Measurements from ENCODE around the gene WNT3.
A peak's percentile ranks its signal among the peaks of the same experiment; 100 is the strongest.
"Not testable (repeated sequence)": the region's sequence is repeated elsewhere in the genome, so short reads cannot be mapped to it uniquely, and the experiment has no call there.

The WNT3 gene, protein sequence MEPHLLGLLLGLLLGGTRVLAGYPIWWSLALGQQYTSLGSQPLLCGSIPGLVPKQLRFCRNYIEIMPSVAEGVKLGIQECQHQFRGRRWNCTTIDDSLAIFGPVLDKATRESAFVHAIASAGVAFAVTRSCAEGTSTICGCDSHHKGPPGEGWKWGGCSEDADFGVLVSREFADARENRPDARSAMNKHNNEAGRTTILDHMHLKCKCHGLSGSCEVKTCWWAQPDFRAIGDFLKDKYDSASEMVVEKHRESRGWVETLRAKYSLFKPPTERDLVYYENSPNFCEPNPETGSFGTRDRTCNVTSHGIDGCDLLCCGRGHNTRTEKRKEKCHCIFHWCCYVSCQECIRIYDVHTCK

DNA sequence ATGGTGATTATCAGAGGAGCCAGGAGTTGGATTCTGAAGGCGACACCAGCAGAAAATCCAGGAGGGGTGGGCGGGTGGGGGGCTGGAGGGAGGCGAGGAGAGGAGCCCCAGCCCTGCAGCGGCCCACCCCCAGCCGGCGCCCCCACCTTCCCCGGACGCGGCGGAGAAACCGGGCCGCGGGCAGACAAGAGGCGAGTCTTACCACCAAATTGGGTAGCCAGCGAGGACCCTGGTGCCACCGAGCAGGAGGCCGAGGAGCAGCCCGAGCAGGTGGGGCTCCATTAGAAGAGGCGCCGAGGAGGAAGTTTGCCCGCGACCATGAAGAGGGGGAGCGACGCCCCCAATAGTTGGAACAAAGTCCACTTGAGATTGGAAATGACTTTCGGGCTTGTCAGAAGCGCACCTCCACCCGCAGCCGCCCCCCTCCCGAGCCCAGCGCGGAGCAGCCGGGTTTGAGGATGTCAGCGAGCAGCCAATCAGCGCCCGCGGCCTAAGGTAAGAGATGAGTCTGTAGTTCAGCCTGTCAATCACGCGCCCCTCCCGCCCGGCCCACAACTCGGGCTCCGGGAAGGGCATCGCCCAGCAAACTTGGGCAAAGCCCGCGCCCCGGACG is at the start of gene WNT3:
Gene WNT3 (minus strand): TSS at position 377 of the 613 bp plus-strand sequence. CDS start 95 bp downstream, at position 282.
- intact Hi-C loops (cut with DNase I) = no loop called here
- peak in 9 of 10 donors; percentile 19 to 94 (median 58) for DNase-seq

- intact Hi-C loops (cut with DNase I) = no loop called here
Measured at GRCh38 chr17:46866747-46867146, 48.3 kb upstream of the WNT3 start.

DNA sequence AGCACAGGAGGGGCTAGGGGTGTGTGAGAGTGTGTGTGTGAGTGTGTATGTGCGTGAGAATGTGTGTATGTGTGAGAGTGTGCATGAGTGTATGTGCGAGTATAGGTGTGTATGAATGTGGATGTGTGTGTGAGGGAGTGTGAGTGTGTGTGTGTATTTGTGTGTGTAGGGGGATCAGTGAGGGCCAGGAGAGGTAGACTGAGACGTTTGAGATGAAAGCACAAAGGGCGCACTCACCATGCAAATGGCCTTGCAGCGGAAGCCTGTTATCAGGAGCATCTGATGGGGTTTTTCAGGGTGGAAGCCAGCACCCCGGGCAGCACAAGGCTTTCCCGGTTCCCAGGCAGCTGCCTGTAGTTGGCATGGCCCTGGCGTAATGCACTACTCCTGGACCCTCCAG is 47.8 kb upstream of the WNT3 start:
- intact Hi-C loops (cut with DNase I) = no loop called here
- DNase-seq = peak in 2 of 10 donors; percentile 36 to 41

More at GRCh38 chr17:46866747-46867146, 48.3 kb upstream of the WNT3 start:
- DNase-seq = peak in 3 of 10 donors; percentile 2 to 20 (median 10)

GRCh38 chr17:46865100-46865499 is 46.6 kb upstream of the WNT3 start:
- peak in 2 of 10 donors; percentile 57 to 75 for DNase-seq
- intact Hi-C loops (cut with DNase I) = no loop called here

GRCh38 chr17:46863383-46864121 is 45.1 kb upstream of the WNT3 start:
- peak in 3 of 10 donors; percentile 19 to 74 (median 37) for DNase-seq
- intact Hi-C loops (cut with DNase I) = no loop called here

GRCh38 chr17:46862949-46863348 is 44.5 kb upstream of the WNT3 start:
- peak in 3 of 10 donors; percentile 53 to 58 (median 57) for DNase-seq
- intact Hi-C loops (cut with DNase I) = no loop called here

DNA sequence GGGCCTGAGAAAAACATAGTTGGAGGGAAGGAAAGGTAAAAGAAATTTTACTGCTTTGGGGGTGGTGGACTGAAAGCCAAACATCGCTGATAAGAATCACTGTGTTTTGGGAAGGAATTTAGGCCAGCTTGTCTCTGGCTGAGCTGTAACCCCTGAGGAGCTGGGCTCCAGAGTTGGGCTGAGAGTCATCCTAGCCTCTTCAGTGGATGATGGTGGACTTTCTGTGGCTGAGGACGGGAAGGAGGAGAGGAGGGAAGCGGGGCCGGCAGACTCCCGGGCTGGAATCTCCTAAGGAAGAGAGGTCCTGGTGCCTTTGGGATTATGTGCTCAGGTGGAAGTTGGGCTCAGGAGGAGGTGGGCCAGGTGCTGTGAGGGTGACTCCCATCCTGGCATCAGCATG is 41.5 kb upstream of the WNT3 start:
- intact Hi-C loops (cut with DNase I) = no loop called here
- DNase-seq = peak in 3 of 10 donors; percentile 15 to 65 (median 30)

DNA sequence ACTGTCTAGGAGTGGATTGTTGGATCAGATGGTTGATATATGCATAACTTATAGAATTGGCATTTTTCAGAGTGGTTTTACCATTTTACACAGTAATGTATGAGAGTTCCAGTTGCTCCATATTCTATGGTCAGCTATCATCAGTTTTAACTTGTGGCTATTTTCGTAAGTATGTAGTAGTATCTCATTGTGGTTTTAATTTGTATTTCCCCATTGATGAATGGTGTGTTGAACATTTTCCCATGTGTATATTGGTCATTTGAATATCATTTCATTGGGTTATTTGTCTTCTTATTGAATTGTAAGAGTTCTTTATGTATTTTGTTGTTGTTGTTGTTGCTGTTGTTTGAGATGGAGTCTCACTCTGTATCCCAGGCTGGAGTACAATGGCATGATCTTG is 39.1 kb upstream of the WNT3 start:
- DNase-seq = no peak
- intact Hi-C loops (cut with DNase I) = no loop called here

GRCh38 chr17:46854948-46855347 is 36.5 kb upstream of the WNT3 start:
- DNase-seq = no peak
- intact Hi-C loops (cut with DNase I) = no loop called here

- intact Hi-C loops (cut with DNase I) = no loop called here
- DNase-seq = peak in 1 of 10 donors; percentile 11
Measured at GRCh38 chr17:46854515-46854914, 36.0 kb upstream of the WNT3 start.

DNA sequence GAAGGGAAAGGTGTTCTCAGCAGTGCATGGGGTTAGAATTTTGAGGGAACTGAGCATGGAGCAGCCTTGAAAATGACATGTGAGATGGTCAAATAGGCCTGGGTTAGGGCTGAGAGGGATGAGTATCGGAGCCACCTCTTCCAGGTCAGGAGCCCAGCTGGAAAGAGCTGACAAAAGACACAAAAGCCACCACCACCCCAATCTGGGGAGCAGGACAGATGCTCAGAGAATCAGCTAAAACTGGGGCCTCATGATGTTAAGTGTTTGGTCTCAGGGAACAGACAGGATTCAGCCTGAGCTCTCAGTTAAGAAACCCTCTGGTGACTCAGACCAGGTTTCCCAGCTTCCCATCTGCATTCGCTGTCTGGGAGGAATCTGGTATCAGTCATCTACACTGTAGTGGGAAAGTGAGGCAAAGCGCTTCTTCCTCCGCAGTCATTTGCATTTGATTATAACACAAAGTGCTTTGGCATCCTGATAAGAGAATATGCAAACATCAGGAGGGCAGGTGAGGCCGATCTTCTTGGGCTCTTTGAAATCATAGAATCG is 35.5 kb upstream of the WNT3 start:
- intact Hi-C loops (cut with DNase I) = no loop called here
- peak in 2 of 10 donors; percentile 27 to 34 for DNase-seq

DNA sequence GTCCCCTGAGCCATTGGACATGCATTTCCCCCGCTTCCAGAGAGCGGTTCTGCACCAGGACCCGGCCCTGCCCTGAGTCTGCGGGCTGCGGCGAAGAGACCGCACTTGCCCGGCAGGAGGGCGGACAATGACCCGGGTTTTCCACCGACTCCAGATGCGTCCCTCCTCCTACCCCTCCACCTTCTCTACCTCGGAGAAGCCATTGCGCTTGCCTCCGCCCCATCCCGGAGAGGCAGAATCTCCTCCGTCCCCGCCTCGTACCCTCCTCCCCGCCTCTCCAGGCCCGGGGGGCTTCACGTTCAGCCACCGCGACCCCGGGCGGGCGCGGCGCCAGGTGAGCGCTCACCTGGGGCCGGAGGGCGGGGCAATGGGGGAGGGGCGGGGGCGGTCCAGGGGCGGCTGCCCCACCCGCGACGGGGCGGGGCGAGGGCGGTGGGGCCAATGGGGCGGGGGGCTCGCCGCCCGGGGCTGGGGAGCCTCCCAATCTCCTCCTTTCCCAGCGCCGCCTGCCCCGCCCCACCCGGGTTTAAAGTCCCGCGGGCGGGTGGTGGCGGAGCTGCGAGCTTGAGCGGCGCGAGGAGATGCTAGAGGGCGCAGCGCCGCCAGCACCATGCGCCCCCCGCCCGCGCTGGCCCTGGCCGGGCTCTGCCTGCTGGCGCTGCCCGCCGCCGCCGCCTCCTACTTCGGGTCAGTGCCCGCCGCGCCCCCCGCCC is 32.7 kb upstream of the WNT3 start, which contains the start of gene WNT9B:
Gene WNT9B (plus strand): TSS at position 555 of the 713 bp plus-strand sequence. CDS start 56 bp downstream, at position 611.
- DNase-seq = peak in 2 of 10 donors; percentile 18 to 22
- intact Hi-C loops (cut with DNase I) = no loop called here

DNA sequence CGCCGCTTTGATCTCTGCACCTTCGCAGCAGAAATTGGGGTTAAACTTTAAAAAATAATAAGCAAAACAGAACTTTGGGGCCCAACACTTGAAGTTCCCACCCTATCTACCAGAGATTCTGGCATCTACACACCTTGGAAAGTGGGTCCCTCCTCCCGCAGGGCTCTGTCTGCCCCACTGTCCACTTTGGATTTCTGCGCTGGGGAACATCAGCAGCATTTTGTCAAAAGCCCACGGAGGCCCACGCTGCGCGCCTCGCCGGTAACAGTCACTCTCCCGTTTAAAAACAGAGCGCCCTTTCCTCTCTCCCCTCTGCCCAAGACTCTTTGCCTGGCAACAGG is 32.2 kb upstream of the WNT3 start:
- no peak for DNase-seq
- intact Hi-C loops (cut with DNase I) = no loop called here

DNA sequence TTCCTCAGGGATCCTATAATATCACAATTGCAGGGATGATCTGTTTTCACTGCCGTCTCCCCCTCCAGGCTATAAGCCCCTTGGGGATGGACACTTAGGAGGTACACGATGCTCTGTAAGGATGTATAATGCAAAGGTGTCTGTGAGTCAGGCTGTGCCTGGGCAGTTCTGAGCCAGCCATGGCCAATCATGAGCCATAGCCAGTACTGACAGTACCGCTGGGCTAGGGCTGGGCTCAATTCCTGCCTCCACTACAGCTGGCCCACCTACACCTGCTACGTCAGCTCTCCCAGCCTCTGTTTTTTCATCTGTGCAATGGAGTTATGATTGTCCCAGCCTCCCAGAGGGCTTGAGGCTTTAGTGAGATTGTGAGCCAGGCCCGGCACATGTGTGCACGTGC is 30.0 kb upstream of the WNT3 start:
- intact Hi-C loops (cut with DNase I) = no loop called here

DNA sequence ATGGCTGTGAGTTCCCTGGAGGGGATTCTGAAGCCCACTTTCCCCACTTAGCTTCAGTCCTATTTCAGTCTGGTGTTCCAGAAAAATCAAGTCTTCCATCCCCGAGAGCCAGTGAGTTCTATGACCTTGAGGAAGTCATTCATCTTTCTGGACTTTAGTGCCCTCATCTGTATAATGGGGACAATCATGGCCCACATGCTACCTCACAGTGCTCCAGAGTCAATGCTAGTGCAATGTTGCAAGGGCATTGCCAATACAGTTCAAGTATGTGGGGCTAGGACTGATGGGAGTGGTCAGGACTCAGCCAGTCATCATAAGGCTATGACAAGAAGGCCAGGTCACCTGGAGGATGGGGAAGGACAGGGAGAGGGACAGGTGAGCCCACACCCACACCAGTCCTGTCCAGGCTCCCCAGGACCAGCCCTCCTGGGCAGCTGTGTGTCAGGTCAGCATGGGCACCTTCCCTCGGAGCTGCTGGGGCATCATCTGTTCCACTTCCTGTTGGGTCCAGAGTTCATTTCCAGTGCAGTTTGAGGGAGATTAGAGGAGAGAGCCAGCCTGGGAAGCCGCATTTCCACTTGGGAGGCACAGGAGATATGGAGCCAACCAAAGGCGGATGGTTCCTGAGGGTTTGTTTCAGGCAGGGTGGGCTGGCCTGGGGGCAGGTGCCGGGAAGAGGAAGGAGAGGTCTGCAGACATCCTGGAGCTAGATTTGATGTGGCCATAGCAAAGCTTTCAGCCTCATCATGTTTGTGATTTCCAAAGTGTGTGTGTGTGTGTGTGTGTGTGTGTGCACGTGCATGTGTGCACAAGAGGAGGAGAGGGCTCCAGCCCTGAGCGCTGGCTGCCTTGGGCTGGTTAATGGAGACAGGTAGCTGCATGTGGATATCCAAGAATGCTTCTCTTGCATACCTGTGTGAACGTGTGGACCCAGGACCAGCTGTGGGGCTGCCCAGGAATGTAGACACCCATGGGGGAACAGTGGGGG is 29.0 kb upstream of the WNT3 start:
- peak in 1 of 10 donors; percentile 56 for DNase-seq
- intact Hi-C loops (cut with DNase I) = no loop called here

More for the DNA sequence above, 30.0 kb upstream of the WNT3 start:
- DNase-seq = peak in 1 of 10 donors; percentile 46

DNA sequence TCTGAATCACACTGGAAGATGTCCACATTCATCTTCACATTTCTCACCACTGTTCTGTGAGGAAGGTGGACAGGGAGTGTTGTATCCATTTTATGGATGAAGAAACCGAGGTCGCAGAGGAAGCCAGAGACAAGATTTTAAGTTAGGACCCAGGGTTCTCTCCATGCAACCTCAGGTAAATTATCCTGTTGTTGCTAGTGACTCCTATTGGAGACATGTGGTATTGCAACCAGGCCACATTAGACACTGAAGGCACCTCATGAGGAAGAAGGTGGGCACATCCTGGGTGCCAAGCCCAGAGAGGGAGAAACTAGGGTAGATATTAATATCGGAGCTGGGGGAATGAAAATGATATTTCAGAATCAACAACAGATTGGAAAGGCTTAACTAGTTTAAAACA is 24.3 kb upstream of the WNT3 start:
- intact Hi-C loops (cut with DNase I) = loop anchor here (5.0 kb wide), 2 partner anchors 99 to 159 kb away; no protein-coding TSS in a partner anchor
- DNase-seq = no peak

GRCh38 chr17:46841561-46842379 is 23.3 kb upstream of the WNT3 start:
- intact Hi-C loops (cut with DNase I) = loop anchor here (5.0 kb wide), 2 partner anchors 101 to 161 kb away; no protein-coding TSS in a partner anchor
- peak in 3 of 10 donors; percentile 30 to 89 (median 70) for DNase-seq

- DNase-seq = not testable (repeated sequence)
- intact Hi-C loops (cut with DNase I) = loop anchor here (5.0 kb wide), 2 partner anchors 102 to 162 kb away; no protein-coding TSS in a partner anchor
Measured at GRCh38 chr17:46840596-46840995, 22.1 kb upstream of the WNT3 start.
